Stimulated activated CD4-positive, alpha-beta T cell treated with anti-CD3 and anti-CD28 coated beads, Interleukin-4, amount 100 ng/mL, for 48 hours (primary cell): ENCODE measurements around the gene TVP23C.
"Not testable (repeated sequence)": the region's sequence is repeated elsewhere in the genome, so short reads cannot be mapped to it uniquely, and the experiment has no call there.

Experiments
- DNase-seq, 2 donors: peaks; one replicate each; pipeline ENCODE4 v3.0.0-alpha.2; 2020; ENCODE audit warnings: low read depth in 2 of 2

Gene TVP23C

GRCh38 chr17:15526292-15527218 lies 36.7 kb downstream of the TVP23C start:
- not testable (repeated sequence) for DNase-seq

GRCh38 chr17:15524990-15525985 lies 38.0 kb downstream of the TVP23C start:
- not testable (repeated sequence) for DNase-seq

GRCh38 chr17:15516150-15516549 lies 47.1 kb downstream of the TVP23C start:
- DNase-seq, result no peak

GRCh38 chr17:15514469-15514868 lies 48.8 kb downstream of the TVP23C start:
- no peak for DNase-seq

- no peak for DNase-seq
These were observed 49.3 kb downstream of the TVP23C start for GRCh38 chr17:15513856-15514459.

GRCh38 chr17:15513058-15513791 lies 50.1 kb downstream of the TVP23C start:
- no peak for DNase-seq

GRCh38 chr17:15512071-15512709 lies 51.1 kb downstream of the TVP23C start:
- no peak for DNase-seq

- no peak for DNase-seq
These were observed 52.1 kb downstream of the TVP23C start for GRCh38 chr17:15511142-15511541.

- no peak for DNase-seq
These were observed 52.9 kb downstream of the TVP23C start for GRCh38 chr17:15510361-15510760.

GRCh38 chr17:15509095-15509494 lies 54.2 kb downstream of the TVP23C start:
- no peak for DNase-seq

GRCh38 chr17:15508466-15508865 lies 54.8 kb downstream of the TVP23C start:
- DNase-seq, result no peak

GRCh38 chr17:15507896-15508295 lies 55.4 kb downstream of the TVP23C start:
- DNase-seq, result no peak

- no peak for DNase-seq
These were observed 56.3 kb downstream of the TVP23C start for GRCh38 chr17:15507001-15507400.

- not testable (repeated sequence) for DNase-seq
These were observed 57.6 kb downstream of the TVP23C start for GRCh38 chr17:15505708-15506107.

GRCh38 chr17:15503731-15504130 lies 59.6 kb downstream of the TVP23C start:
- no peak for DNase-seq

GRCh38 chr17:15502369-15503112 lies 60.7 kb downstream of the TVP23C start:
- peak; percentile 62 to 73 for DNase-seq

GRCh38 chr17:15501793-15502192 lies 61.5 kb downstream of the TVP23C start:
- DNase-seq, result no peak

GRCh38 chr17:15501282-15501681 lies 62.0 kb downstream of the TVP23C start:
- DNase-seq, result no peak

- no peak for DNase-seq
These were observed 65.2 kb downstream of the TVP23C start for GRCh38 chr17:15498107-15498506.
